HG03066 (cell line): ENCODE measurements around the gene SH3TC1.

Experiments used
- ATAC-seq: cut with Tn5 transposase; IDR thresholded peaks from one replicate; pipeline ENCODE4 v1.9.1; 2021; ENCODE audit warnings: low read depth; ENCODE audit not compliant: unreplicated experiment

Gene SH3TC1

GRCh38 chr4:8255698-8256441 lies 56.8 kb downstream of the SH3TC1 start:
- ATAC-seq = no peak

DNA sequence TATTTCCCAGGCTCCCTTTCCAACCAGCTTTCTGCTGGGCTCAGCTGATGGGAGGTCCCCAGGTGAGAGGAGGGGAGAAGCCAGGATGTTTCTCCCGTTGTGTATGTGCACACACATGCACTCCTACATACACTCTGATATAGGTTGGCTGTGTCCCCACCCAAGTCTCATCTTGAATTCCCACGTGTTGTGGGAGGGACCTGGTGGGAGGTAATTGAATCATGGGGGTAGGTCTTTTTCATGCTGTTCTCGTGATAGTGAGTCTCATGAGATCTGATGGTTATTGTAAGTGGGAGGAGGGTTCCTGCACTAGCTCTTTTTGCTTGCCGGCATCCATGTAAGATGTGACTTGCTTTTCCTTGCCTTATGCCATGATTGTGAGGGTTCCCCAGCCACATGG lies 58.8 kb downstream of the SH3TC1 start:
- ATAC-seq = no peak

- ATAC-seq = no peak
These were observed 59.6 kb downstream of the SH3TC1 start for GRCh38 chr4:8258552-8259212.

- ATAC-seq = no peak
These were observed 60.8 kb downstream of the SH3TC1 start for GRCh38 chr4:8259743-8260430.

- ATAC-seq = no peak
These were observed 61.6 kb downstream of the SH3TC1 start for GRCh38 chr4:8260656-8261111.

- no peak for ATAC-seq
These were observed 62.9 kb downstream of the SH3TC1 start for GRCh38 chr4:8261851-8262535.

DNA sequence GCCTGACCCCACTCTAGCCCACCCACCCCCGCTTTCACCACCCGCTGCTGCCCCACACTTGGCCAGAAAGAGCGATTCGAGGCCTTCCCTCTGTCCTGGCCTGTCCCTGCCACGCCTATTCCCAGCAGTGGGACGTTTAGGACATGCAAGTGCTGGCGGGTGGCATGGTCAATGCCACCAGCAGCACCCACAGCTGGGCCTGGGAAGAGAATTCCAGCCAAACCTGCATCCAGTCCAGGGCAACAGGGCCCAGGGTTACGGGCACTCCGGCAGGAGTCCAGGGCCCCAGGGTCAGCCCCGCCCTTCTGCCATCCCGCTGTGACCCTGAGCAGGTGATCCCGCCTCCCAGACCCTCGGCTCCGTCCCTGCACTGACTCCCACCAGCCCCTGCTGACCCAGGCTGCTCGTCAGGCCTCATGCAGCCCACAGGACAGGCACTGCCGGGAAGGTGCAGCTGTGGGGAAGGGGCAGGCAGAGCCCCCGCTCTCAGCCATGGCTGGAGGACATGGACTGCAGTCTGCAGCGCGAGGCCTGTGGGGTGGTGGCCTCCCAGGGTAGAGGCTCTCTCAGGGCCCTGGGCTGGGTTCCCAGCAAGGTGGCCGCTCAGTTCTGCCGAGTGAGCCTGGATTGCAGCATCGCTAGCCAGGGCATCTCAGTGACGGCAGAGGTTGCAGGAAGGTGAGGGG lies 63.7 kb downstream of the SH3TC1 start:
- ATAC-seq = no peak

- ATAC-seq = no peak
These were observed 64.3 kb downstream of the SH3TC1 start for GRCh38 chr4:8263397-8263796.

DNA sequence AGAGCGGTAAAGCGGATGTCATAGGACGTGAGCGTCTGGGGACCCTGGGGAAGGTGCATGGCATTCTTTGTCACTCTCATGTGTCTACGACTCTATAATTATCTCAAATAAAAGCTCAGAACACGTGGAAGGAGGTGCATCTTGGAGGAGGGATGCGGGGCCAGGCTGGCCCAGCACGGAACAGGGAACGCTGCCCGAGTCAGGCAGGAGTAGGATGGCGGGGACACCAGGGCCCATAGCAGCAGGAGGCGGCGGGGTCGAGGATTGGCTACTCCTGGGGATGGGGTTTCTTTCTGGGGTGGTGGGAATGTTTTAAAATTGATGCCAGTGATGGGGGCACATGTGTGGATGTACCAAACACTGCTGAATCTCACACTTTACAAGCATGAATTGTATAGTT lies 65.0 kb downstream of the SH3TC1 start:
- ATAC-seq = no peak

DNA sequence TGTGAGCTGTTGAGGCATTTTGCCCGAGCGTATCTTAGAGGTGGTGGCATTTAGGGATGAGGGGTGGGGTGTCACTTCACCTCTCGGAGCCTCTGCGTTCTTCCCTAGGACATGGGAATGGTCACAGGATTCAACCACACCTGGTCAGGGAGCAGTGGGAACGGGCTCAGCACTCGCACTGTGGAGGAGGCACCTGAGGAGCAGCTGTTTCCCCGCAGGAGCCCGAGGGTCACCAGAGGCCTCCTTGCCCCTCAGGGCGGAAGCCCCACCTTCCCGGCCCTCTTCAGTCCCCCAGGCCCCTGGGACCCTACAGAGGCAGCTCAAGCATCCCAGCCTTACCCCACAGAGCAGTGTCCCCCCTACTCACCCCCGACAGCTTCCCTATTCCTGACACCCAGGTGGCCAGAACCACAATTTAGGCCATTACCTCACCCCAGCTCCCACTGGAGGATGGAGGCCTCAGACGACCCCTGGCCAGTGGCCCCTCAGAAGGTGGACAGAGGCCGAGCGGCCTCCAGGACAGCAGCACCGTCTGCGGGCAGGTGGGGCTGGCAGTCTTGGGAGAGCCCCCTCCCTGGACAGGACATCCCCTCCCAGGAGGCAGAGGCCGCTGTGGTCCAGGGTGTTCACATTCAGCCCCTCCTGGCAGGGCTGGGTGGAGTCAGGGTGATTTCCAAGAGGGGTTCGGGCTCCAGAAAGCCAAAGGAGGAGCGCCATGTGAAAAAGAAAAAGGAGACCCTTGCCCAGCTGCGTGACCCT lies 66.3 kb downstream of the SH3TC1 start:
- no peak for ATAC-seq

GRCh38 chr4:8266088-8266487 lies 67.0 kb downstream of the SH3TC1 start:
- ATAC-seq = no peak

DNA sequence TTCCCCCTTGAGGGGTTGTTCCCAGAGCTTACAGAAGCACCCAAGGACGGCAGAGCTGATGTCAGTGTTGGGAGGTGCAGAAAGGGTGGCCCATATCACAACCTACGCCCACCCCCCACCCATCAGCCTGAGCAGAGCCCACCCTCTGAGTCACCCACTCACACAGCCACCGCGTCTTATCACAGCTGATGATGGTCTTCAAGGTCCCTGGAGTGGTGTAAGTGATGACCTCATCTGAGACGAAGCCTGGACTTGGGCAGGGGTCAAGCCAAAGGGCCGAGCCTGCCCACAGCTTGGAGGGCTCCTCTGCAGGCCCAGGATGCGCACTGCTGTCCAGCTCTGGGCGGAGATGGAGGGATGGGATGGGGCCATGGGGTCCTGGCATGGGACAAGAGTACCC lies 67.4 kb downstream of the SH3TC1 start:
- no peak for ATAC-seq

- no peak for ATAC-seq
These were observed 68.0 kb downstream of the SH3TC1 start for GRCh38 chr4:8267077-8267476.

DNA sequence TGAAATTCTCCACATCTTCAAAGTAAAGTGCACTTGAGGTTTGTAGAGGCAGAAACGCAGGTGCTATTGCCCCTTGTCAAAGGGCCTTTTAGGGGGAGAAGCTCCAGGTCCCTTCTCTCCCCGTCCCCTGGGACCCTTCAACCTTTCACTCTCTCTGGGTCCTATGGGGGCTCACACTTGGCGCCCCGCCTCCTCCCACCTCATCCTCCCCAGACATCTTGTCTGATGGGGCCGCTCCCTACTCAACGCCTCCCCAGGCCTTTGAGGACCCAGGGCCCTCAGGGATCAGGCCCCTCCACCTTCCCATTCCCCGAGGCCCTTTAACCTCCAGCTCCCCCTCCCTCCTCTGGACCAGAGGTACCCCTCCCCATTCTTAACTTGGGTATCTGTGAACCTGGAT lies 69.1 kb downstream of the SH3TC1 start:
- no peak for ATAC-seq

DNA sequence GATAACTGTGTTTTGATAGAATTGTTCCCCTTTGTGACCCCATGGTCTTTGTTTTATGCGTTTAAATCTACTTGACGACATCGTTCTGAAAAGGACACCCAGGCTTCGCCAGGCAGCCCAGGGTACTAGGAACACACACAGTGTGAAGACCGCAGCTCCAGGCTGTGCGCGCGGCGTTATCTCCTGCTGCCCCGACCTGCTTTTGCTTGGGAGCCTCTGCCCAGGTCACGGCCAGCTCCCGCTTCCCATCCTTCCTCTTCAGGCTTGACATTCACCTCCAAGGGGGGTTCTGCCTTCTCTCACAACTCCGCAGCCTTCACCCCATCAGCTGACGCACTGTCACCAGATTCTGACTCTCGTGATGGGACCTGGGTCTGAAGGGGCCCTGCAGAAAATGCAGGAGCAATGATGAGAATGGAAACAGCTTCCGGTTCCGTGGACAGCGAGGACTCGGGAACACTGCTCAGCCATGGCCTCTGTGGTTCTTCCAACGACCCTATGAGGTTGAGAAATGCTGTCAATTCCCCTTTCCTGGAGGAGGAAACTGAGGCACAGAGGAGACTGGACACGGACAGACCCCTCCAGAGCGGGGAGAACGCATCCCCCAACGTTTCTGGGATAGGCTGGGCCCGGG lies 69.9 kb downstream of the SH3TC1 start:
- ATAC-seq = no peak

DNA sequence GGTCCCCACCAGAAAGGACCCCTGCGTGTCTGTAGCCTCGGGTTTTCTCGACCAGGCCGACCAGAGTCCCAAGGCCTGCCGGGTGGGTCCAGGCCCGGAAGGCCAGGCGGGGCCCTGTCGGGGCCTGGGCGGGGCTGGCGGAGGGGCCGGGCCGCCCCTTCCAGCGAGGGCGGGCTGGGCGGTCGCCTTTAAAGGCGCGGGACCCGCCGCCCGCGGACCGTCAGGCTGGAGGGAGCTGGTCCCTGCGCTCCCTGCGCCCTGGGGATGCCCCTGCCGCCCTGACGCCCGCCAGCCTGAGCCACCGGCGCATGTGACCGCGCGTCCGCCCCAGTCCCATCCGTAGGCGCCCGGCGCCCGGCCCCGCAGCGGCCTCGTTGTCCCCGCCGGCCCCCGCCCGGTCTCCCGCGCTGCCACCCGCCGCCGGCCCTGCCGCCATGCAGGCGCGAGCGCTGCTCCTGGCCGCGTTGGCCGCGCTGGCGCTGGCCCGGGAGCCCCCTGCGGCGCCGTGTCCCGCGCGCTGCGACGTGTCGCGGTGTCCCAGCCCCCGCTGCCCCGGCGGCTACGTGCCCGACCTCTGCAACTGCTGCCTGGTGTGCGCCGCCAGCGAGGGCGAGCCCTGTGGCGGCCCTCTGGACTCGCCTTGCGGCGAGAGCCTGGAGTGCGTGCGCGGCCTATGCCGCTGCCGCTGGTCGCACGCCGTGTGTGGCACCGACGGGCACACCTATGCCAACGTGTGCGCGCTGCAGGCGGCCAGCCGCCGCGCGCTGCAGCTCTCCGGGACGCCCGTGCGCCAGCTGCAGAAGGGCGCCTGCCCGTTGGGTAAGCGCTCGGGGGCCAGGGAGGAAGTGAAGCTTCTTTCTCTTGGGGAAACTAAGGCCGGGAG lies 70.7 kb downstream of the SH3TC1 start, which contains the start of gene HTRA3:
Gene HTRA3, plus strand, starts transcription at position 220 of the 883 bp plus-strand sequence. Its CDS starts 215 bp downstream, at position 435.
- no peak for ATAC-seq

- no peak for ATAC-seq
These were observed 71.3 kb downstream of the SH3TC1 start for GRCh38 chr4:8270418-8270771.
